Lung (tissue), 12 donors: ENCODE measurements around the gene METTL4. TPM values are rescaled to one million over a fixed set of nuclear protein-coding genes. Genes with fewer than 3 reads are reported as not detected.

Source experiments
- ATAC-seq: fragments of 200-7000 bp; cut with Tn5 transposase; one replicate; pipeline ENCODE4 v1.9.1; 2020; ENCODE audit warnings: moderate number of reproducible peaks; ENCODE audit not compliant: insufficient read depth, low FRiP score
- DNase-seq, 3 donors: peaks; one replicate each; pipeline ENCODE4 v3.0.0-alpha.2; 2013 to 2017
- H3K27ac ChIP-seq, 2 donors: one replicate each; pipeline ENCODE4 v1.5.1; 2013; ENCODE audit warnings: mild to moderate bottlenecking in 2 of 2, moderate library complexity in 2 of 2, control low read depth in 1 of 2, inconsistent platforms in 1 of 2, low read depth in 1 of 2, low read length in 1 of 2
- H3K27me3 ChIP-seq, 3 donors: one replicate each; pipeline ENCODE4 v1.5.1; 2013; ENCODE audit warnings: low read length in 2 of 3; ENCODE audit not compliant: control insufficient read depth in 3 of 3, insufficient read depth in 3 of 3
- H3K36me3 ChIP-seq, 4 donors: one replicate each; pipeline ENCODE4 v1.5.1; 2013; ENCODE audit warnings: low read length in 4 of 4, mild to moderate bottlenecking in 1 of 4, moderate library complexity in 1 of 4; ENCODE audit not compliant: control insufficient read depth in 4 of 4, insufficient read depth in 4 of 4
- H3K4me1 ChIP-seq, 5 donors: one replicate each; pipeline ENCODE4 v1.5.1; 2013; ENCODE audit warnings: low read length in 5 of 5, mild to moderate bottlenecking in 2 of 5, moderate library complexity in 1 of 5; ENCODE audit not compliant: control insufficient read depth in 5 of 5, insufficient read depth in 5 of 5
- H3K4me3 ChIP-seq: one replicate; pipeline ENCODE4 v1.5.1; 2013; ENCODE audit warnings: mild to moderate bottlenecking, control low read depth, moderate library complexity
- H3K9ac ChIP-seq, 2 donors: one replicate each; pipeline ENCODE4 v1.5.1; 2013; ENCODE audit warnings: low read length in 2 of 2, control low read depth in 1 of 2; ENCODE audit not compliant: insufficient read depth in 1 of 2
- H3K9me3 ChIP-seq, 4 donors: one replicate each; pipeline ENCODE4 v1.5.1; 2013; ENCODE audit warnings: low read length in 3 of 4, mild to moderate bottlenecking in 1 of 4, moderate library complexity in 1 of 4; ENCODE audit not compliant: control insufficient read depth in 4 of 4, insufficient read depth in 3 of 4
- WGBS, 2 donors: extraction: QIAGEN DNeasy Blood & Tissue Kit; methylation state at CpG; one replicate each; pipeline ENCODE4 v1.1.7; 2013; 5-methylcytosine and 5-hydroxymethylcytosine counted together
- polyA plus RNA-seq, 2 donors: library from polyadenylated mRNA; stranded (reverse); fragments of 200-250 nt; gene quantifications; one replicate each; pipeline ENCODE4 v1.2.1, GENCODE V29; 2013
- total RNA-seq, 2 donors: library from RNA; depleted of rRNA in 1 of 2; stranded (reverse); fragments of >200 nt in 1 of 2; gene quantifications; one replicate each; pipeline ENCODE4 v1.2.1, GENCODE V29; 2014 to 2021
- TF ChIP-seq, protein P1 (sequence below): IDR thresholded peaks from 2 replicates; pipeline ENCODE4 v1.5.1; 2012; ENCODE audit warnings: mild to moderate bottlenecking; ENCODE audit errors: control extremely low read depth, extremely low read depth
- donor health status: control.
- donor health status: control.
- donor health status: Bipolar disorder and iron deficiency.
- donor health status: healthy.
- donor health status: DM: yes; HTN: yes; CAD: no.

Gene METTL4
- total and polyA plus RNA-seq, 4 donors: 5.3 to 19.3 (median 8.1) TPM

DNA sequence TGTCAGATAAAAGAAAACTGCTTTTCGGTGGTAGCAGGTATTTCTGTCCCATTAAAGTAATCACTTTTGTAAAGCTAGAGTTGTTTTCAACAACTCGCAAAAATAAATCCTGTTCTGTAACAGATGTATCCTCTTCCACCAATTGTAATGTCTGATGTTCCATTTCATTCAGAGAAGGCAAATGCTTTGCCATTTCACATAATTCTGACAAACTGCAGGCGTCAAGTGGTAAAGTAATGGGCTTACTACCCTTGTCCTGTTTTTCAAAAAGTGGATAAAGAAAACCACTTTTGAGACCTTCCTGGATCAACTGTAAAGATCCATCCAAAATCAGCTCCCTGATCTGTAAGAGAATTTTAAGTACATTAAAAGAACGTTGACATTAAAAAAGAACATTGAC is 16.6 kb downstream of the METTL4 start:
- TF ChIP-seq, protein P1, sequence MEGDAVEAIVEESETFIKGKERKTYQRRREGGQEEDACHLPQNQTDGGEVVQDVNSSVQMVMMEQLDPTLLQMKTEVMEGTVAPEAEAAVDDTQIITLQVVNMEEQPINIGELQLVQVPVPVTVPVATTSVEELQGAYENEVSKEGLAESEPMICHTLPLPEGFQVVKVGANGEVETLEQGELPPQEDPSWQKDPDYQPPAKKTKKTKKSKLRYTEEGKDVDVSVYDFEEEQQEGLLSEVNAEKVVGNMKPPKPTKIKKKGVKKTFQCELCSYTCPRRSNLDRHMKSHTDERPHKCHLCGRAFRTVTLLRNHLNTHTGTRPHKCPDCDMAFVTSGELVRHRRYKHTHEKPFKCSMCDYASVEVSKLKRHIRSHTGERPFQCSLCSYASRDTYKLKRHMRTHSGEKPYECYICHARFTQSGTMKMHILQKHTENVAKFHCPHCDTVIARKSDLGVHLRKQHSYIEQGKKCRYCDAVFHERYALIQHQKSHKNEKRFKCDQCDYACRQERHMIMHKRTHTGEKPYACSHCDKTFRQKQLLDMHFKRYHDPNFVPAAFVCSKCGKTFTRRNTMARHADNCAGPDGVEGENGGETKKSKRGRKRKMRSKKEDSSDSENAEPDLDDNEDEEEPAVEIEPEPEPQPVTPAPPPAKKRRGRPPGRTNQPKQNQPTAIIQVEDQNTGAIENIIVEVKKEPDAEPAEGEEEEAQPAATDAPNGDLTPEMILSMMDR: no peak
- Histone ChIP-seq H3K27ac (no peak overlapping the region), H3K9ac (no peak overlapping the region), H3K9me3 (no peaks in the 10 kb centered on the region), H3K4me1 (no peaks in the 10 kb centered on the region), H3K36me3 (peaks cover 0 to 3% (median 2%) of the 10 kb centered on the region in 4 donors), H3K27me3 (no peaks in the 10 kb centered on the region), H3K4me3 (no peak overlapping the region)
- ATAC-seq (no peak), DNase-seq (no peak)
- 85 to 95% methylated on average over 4 of the region's 4 CpGs for WGBS, 2 donors

DNA sequence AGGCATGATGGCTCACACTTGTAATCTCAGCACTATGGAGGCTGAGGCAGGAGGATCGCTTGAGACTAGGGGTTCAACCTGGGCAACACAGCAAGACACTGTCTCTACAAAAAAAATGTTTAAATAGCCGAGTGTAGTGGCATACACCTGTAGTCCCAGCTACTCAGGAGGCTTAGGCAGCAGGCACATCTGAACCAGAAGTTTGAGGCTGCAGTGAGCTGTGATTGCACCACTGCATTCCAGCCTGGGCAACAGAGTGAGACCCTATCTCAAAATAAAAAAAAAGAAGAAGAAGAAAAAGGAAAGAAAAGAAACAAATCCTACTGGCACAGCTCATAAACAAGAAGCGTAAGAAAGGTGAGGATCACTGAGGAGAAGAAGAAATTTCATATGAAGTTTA is 19.9 kb downstream of the METTL4 start:
- Histone ChIP-seq H3K4me3 (no peak overlapping the region), H3K36me3 (peaks cover 0 to 7% (median 3%) of the 10 kb centered on the region in 4 donors), H3K9ac (no peak overlapping the region), H3K27ac (no peak overlapping the region), H3K9me3 (no peaks in the 10 kb centered on the region), H3K4me1 (no peaks in the 10 kb centered on the region), H3K27me3 (no peaks in the 10 kb centered on the region)
- 79 to 82% methylated on average over 3 of the region's 3 CpGs for WGBS, 2 donors
- ATAC-seq (no peak), DNase-seq (no peak)
- TF ChIP-seq, protein P1: no peak

DNA sequence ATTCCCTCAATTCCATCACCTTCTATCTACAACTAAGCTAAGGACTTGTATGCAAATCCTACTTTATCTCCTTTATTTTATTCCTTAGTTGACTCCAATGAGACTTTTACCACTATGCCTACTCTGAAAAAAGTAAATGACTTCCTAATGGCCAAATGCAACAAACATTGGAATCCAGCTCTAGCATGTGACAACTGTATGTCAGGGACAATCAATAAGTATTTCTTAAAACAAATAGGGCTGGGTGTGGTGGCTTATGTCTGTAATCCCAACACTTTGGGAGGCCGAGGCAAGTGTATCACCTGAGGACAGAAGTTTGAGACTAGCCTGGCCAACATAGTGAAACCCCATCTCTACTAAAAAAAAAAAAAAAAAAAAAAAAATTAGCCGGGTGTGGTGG is 21.8 kb downstream of the METTL4 start:
- 88 to 94% methylated on average over 2 of the region's 2 CpGs for WGBS, 2 donors
- ATAC-seq: no peak

More for the DNA sequence above, 21.8 kb downstream of the METTL4 start:
- Histone ChIP-seq H3K36me3 (peaks cover 0 to 7% (median 3%) of the 10 kb centered on the region in 4 donors), H3K4me3 (no peak overlapping the region), H3K9ac (no peak overlapping the region), H3K27ac (no peak overlapping the region), H3K9me3 (no peaks in the 10 kb centered on the region), H3K27me3 (no peaks in the 10 kb centered on the region), H3K4me1 (no peaks in the 10 kb centered on the region)
- no peak for DNase-seq
- TF ChIP-seq, protein P1: no peak
